ES-I3 (cell line): ENCODE measurements around the gene TBK1.
"Not testable (repeated sequence)": the region's sequence is repeated elsewhere in the genome, so short reads cannot be mapped to it uniquely, and the experiment has no call there.

Experiments used
- H3K36me3 ChIP-seq: 2 replicates; pipeline ENCODE4 v1.6.1; 2013; ENCODE audit warnings: mild to moderate bottlenecking, low read length, control low read depth, moderate library complexity; ENCODE audit not compliant: insufficient read depth
- H3K4me1 ChIP-seq: 2 replicates; pipeline ENCODE4 v1.6.1; 2013; ENCODE audit warnings: mild to moderate bottlenecking, control low read depth, low read length; ENCODE audit not compliant: insufficient read depth
- H3K9ac ChIP-seq: 2 replicates; pipeline ENCODE4 v1.6.1; 2013; ENCODE audit warnings: low read depth, mild to moderate bottlenecking, low read length, moderate library complexity
- H3K9me3 ChIP-seq: 2 replicates; pipeline ENCODE4 v1.6.1; 2013; ENCODE audit warnings: mild to moderate bottlenecking, low read length, moderate library complexity; ENCODE audit not compliant: control insufficient read depth, insufficient read depth

TBK1 gene

GRCh38 chr12:64530566-64530965, 78.6 kb downstream of the TBK1 start:
- H3K9ac ChIP-seq = no peak overlapping the region
- H3K4me1 ChIP-seq = 0 out of 2 replicates have a peak, but pooled peaks cover 8% of the 10 kb centered on the region
- no peaks in the 10 kb centered on the region for H3K9me3 ChIP-seq
- no peaks in the 10 kb centered on the region for H3K36me3 ChIP-seq

GRCh38 chr12:64531665-64532334, 79.9 kb downstream of the TBK1 start:
- Histone ChIP-seq H3K9ac (no peak overlapping the region), H3K9me3 (no peaks in the 10 kb centered on the region)

GRCh38 chr12:64532734-64533351, 80.9 kb downstream of the TBK1 start:
- Histone ChIP-seq H3K4me1 (0 out of 2 replicates have a peak, but pooled peaks cover 8% of the 10 kb centered on the region), H3K9ac (no peak overlapping the region), H3K36me3 (no peaks in the 10 kb centered on the region), H3K9me3 (no peaks in the 10 kb centered on the region)

More at GRCh38 chr12:64531665-64532334, 79.9 kb downstream of the TBK1 start:
- Histone ChIP-seq H3K36me3 (no peaks in the 10 kb centered on the region), H3K4me1 (0 out of 2 replicates have a peak, but pooled peaks cover 8% of the 10 kb centered on the region)

- Histone ChIP-seq H3K9me3 (no peaks in the 10 kb centered on the region), H3K4me1 (0 out of 2 replicates have a peak, but pooled peaks cover 8% of the 10 kb centered on the region)
Measured at GRCh38 chr12:64534672-64535199, 82.8 kb downstream of the TBK1 start.

GRCh38 chr12:64538121-64538520, 86.2 kb downstream of the TBK1 start:
- H3K9me3 ChIP-seq = no peaks in the 10 kb centered on the region
- no peaks in the 10 kb centered on the region for H3K4me1 ChIP-seq
- no peaks in the 10 kb centered on the region for H3K36me3 ChIP-seq
- H3K9ac ChIP-seq = no peak overlapping the region

More at GRCh38 chr12:64534672-64535199, 82.8 kb downstream of the TBK1 start:
- H3K36me3 ChIP-seq = no peaks in the 10 kb centered on the region
- H3K9ac ChIP-seq = no peak overlapping the region

- not testable (repeated sequence) for H3K4me1 ChIP-seq, H3K9me3 ChIP-seq, H3K9ac ChIP-seq, H3K36me3 ChIP-seq
Measured at GRCh38 chr12:64542409-64543047, 90.6 kb downstream of the TBK1 start.

- Histone ChIP-seq H3K9me3 (no peaks in the 10 kb centered on the region), H3K36me3 (no peaks in the 10 kb centered on the region), H3K4me1 (no peaks in the 10 kb centered on the region), H3K9ac (no peak overlapping the region)
Measured at GRCh38 chr12:64544371-64545080, 92.6 kb downstream of the TBK1 start.

GRCh38 chr12:64545081-64545382, 93.1 kb downstream of the TBK1 start:
- Histone ChIP-seq H3K9ac (no peak overlapping the region), H3K4me1 (no peaks in the 10 kb centered on the region), H3K36me3 (no peaks in the 10 kb centered on the region), H3K9me3 (no peaks in the 10 kb centered on the region)

- Histone ChIP-seq H3K4me1 (no peaks in the 10 kb centered on the region), H3K36me3 (no peaks in the 10 kb centered on the region), H3K9me3 (no peaks in the 10 kb centered on the region), H3K9ac (no peak overlapping the region)
Measured at GRCh38 chr12:64549108-64549507, 97.2 kb downstream of the TBK1 start.

- Histone ChIP-seq H3K9ac (no peak overlapping the region), H3K36me3 (no peaks in the 10 kb centered on the region), H3K4me1 (no peaks in the 10 kb centered on the region), H3K9me3 (no peaks in the 10 kb centered on the region)
Measured at GRCh38 chr12:64550755-64551154, 98.8 kb downstream of the TBK1 start.

GRCh38 chr12:64551676-64552075, 99.8 kb downstream of the TBK1 start:
- Histone ChIP-seq H3K9ac (no peak overlapping the region), H3K4me1 (no peaks in the 10 kb centered on the region), H3K36me3 (no peaks in the 10 kb centered on the region), H3K9me3 (no peaks in the 10 kb centered on the region)
